Effector CD4-positive, alpha-beta T cell (primary cell): ENCODE measurements around the gene PRRX2.

ENCODE experiments used
- DNase-seq: peaks from one replicate; pipeline ENCODE4 v3.0.0-alpha.2; 2020

Gene PRRX2

GRCh38 chr9:129682381-129682780 is 16.9 kb downstream of the PRRX2 start:
- no peak for DNase-seq

GRCh38 chr9:129685220-129685932 is 19.9 kb downstream of the PRRX2 start:
- no peak for DNase-seq

DNA sequence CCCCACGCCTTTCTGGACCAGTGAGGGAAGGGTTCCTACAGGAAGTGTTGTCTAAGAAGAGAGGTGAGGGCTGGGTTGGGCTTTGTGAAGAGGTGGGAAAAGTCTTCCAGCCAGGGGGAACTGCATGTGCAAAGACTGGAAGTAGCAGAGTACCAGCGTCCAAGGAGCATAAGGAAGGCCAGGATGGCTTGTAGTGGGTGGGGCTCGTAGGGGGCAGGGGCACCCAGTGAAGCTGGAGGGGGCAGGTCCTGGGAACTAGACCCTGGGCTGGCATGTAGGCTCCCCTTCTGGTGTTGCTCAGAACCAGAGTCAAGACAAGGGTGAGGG is 20.4 kb downstream of the PRRX2 start:
- no peak for DNase-seq

- DNase-seq = no peak
Observed at GRCh38 chr9:129686736-129687135, 21.3 kb downstream of the PRRX2 start.

DNA sequence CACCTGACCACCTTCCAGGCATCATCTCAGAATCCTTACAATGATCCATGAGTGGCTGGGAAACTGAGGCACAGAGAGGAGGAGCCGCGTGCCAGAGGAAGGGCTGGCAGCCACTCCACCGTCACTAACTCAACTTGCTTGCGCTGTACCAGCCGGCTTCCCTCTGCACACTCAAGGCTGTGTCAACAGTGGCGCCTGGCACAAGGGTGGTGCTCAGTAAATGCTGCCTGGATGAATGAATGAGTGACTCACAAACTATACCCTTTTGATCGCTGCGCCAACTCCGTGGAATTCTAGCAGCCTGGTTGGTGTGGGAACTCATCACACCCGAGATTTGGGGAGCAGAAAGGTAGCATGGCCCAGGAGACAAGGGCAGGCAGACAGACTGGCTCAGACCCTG is 21.9 kb downstream of the PRRX2 start:
- no peak for DNase-seq

DNA sequence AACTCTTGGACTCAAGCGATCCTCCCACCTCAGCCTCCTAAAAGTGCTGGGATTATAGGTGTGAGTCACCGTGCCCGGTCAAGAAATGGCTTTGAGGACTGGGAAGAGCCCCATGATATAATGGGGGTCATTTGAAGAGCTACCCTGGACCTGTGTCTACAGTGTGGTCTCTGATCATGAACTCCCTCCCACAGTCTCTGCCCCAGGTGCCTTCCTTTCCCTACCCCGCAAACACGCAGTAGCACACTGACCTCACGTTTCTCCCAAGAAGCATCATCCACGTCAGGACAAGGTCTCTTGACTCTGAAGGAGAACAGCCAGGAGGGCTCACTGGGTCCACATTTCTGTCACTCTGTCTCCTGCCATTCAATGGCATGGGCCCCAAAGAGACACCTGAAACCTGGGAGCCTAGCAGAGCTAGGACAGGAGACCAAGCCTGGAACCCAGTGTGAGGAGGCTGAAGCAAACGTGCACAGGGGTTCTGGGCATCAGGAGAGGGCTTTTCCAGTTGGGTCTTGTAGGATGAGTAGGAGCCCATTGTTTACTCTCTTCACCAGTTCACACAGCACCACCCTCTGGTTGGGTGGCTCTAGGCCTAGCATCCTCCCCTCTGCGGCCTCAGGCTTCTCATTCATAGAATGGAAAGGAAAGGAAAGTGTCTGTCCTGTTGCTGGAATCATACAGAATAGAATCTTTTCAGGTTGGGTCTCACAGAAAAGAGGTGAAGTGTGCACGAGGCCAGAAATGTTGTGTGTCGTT is 23.0 kb downstream of the PRRX2 start:
- no peak for DNase-seq

GRCh38 chr9:129692534-129692933 is 27.1 kb downstream of the PRRX2 start:
- no peak for DNase-seq

- no peak for DNase-seq
Observed at GRCh38 chr9:129693741-129694140, 28.3 kb downstream of the PRRX2 start.

DNA sequence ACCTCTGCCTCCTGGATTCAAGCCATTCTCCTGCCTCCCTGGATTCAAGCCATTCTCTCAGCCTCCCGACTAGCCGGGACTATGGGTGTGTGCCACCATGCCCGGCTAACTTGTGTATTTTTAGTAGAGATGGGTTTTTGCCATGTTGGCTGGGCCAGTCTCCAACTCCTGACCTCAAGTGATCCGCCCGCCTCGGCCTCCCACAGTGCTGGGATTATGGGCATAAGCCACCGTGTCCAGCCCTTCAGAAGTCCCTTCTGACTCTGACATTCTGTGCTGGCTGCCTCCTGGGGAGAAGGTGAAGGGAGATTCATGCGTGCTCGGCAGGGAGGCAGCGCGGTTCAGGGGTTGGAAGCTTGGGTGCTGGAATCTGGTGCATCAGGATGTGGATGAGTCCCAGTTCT is 28.8 kb downstream of the PRRX2 start:
- no peak for DNase-seq

GRCh38 chr9:129695870-129696269 is 30.4 kb downstream of the PRRX2 start:
- no peak for DNase-seq

DNA sequence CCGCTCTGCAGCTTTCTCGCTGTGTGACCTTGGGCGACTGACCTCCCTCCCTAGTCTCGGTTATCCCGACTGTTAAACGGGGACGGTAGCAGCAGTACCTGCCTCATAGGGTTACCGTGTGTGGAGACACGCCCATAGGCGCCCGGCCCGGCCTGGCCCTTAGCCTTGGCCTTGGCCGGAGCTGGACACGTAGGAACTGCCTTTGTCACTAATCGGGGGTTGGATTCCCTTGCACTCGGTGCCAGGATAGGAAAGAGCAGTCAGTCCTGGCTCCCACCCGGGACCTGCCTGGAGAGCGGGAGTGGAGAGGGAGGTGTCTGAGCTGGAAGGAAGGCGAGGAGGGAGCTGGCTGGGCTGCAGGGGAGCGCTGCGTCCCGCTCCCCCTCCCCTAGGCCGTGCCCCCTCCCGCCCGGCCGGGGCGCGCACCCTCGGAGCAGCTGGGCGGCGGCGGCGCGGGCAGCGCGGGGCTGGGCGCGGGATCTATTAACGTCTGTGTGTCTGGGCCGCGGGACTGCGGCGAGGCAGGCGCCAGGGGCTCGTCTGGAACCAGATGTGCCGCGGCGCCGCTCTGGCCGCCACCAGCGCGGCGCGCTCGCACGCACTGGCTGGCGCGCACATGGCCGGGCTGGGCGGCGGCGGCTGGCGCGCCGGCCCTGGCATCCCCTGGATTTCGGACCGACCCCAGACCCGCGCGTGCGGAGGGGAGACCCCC is 31.7 kb downstream of the PRRX2 start:
- DNase-seq = no peak

GRCh38 chr9:129697656-129698253 is 32.3 kb downstream of the PRRX2 start:
- DNase-seq = no peak

GRCh38 chr9:129698254-129698757 is 32.9 kb downstream of the PRRX2 start:
- DNase-seq = no peak

DNA sequence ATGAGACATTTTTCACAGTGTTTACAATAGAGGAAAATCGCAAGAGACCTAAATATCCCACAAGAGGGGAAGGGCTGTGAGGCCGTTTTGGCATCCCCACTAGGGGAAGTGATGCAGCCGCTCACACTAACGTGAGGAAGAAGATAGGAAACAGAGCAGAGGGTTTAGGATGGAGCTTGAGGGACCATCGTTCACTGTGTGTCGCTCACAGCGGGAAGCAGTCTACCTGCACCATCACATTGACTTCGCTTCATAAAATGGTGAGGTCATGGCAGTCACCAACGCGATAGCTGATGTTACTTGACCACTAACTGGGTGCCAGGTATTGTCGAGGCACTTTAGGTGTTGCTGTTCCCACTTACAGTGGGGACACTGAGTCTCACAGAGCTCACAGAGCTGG is 35.6 kb downstream of the PRRX2 start:
- DNase-seq = no peak

GRCh38 chr9:129701549-129701948 is 36.1 kb downstream of the PRRX2 start:
- no peak for DNase-seq

GRCh38 chr9:129702589-129703520 is 37.4 kb downstream of the PRRX2 start:
- no peak for DNase-seq

DNA sequence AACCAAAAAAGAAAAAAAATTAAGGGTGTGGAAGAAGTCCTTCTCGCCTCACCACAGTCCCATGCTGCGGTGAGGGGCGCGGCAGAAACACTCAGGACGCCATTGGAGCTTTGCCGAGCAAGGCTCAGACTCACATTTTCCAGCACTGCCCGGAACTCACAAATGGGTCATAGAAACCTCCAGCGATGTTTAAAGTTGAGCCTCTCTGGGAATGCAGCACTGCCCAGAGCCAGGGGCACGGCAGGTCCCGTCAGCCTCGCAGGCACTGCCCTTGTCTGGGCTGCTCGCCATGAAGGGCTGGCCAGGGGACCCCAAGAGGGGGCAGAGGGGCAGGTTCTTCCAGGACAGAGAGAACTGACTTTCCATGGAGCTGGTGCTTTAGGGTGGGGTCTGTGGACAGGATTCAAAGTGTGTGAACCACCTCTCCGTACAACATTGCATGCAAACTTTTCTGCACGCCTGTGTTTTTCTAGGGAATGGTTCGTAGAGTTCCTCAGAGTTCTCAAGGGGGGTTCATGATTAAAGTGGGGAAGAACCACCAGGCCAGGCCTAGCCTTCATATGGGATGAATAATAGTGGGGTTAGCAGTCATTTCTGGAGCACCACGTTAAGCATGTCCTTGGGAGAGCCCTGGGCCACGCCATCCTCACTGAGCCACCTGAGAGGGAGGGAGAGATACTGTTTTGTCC is 38.4 kb downstream of the PRRX2 start:
- DNase-seq = no peak

GRCh38 chr9:129704807-129705206 is 39.4 kb downstream of the PRRX2 start:
- no peak for DNase-seq

DNA sequence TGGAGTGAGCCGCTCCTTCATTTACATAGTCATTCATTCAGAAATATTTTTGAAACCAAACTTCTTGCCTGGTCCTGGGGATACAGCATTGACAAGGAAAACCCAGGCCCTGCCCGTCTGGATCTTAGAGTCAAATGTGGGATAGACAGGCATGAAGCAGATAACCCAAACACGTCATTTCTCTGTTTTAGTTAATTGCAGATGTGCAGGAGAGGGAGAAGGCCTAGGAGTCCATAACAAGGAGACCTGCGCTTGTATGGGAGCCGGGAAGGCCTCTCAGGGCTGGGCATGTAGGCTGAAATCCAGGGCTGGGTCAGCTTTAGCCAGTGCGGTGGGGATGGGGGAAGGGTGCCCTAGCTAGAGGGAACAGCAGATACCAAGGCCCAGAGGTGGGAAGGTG is 43.3 kb downstream of the PRRX2 start:
- DNase-seq = no peak

DNA sequence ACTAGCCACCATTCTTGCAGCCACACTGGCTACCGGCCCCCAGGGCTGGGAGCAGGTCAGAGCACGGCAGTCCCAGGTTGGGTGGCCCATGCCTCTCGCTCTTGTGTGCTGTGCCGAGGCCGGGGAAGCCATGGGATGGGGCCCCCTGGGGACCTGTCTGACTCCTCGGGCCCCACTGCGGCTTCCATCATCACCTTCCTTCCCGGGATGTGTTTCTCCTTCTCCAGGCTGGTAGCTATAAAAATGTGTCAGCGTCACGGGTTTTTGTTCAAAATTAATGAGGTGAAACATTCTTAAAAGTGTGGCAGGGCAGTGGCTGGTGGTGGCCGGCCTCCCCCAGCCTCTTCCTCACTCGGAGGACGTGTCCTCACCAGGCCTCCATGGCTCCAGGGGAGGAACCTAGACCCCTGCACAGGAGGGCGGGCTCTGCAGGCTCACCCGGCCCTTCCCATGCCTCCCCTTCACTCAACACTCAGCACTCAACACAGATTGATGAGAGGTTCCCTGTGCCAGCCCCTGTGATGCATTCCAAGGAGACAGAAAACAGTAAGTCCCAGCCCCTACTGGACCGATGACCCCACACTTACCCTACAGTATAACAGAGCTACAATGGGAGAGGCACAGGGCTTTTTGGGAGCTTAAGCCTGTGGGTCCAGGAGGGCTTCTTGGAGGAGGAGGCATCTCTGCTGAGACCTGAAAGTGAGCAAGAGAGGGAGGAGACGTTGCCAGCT is 44.2 kb downstream of the PRRX2 start:
- DNase-seq = no peak

DNA sequence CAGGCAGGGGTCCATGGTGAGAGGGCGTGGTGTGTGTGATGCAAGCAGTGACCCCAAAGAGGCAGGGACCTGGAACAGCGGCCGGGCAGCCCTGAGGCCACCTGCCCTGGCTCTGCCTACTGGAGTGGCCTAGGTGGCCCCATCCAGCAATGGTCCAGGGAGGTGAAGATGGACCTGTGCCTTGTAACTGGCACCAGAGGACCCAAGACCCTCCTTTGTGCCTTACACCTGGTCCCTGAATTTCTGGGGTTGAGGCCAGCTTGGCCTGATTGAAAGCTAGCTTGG is 44.7 kb downstream of the PRRX2 start:
- DNase-seq = no peak
